Epithelial cell of proximal tubule (primary cell): Measurements from ENCODE around the gene GCK. TPM values are rescaled to one million over a fixed set of nuclear protein-coding genes. Genes with fewer than 3 reads are reported as not detected.

Source experiments
- DNase-seq: peaks from one replicate; pipeline ENCODE4 v3.0.0-alpha.2; 2011; ENCODE audit warnings: low read depth
- H3K4me3 ChIP-seq: 2 replicates; pipeline ENCODE4 v1.5.1; 2011; ENCODE audit warnings: low read depth, mild to moderate bottlenecking, low read length
- total RNA-seq: library from RNA; depleted of rRNA; stranded (reverse); fragments of >200 nt; gene quantifications from 2 replicates; pipeline ENCODE4 v1.2.3, GENCODE V29; 2015
- TF ChIP-seq, protein P1 (sequence below): conservative IDR thresholded peaks from 2 replicates; pipeline ENCODE4 v1.5.1; 2012; ENCODE audit warnings: low read depth, mild to moderate bottlenecking, low read length

Gene GCK
- total RNA-seq, 1 donor from 2014 or later = 1.0 TPM

DNA sequence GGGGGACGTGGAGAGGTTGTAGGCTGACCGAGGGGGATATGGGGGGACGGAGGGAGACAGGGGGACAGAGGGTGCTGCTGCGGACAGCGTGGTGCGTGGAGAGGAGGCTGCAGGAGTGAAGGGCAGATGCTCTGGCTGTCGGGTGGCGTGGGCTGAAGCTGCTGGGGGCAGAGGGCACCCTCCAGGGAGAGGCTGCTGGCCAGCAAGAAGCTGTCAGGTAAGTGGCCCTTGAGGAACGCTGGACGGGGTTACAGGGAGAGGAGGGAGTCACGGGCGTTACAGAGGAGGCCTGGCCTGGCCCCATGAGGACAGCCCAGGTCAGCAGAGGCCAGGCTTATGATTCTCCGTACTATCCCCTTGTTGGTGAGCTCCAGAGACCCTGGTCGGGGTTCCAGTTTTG lies 38.7 kb upstream of the GCK start:
- no peak for DNase-seq
- no peak overlapping the region for H3K4me3 ChIP-seq
- TF ChIP-seq, protein P1, sequence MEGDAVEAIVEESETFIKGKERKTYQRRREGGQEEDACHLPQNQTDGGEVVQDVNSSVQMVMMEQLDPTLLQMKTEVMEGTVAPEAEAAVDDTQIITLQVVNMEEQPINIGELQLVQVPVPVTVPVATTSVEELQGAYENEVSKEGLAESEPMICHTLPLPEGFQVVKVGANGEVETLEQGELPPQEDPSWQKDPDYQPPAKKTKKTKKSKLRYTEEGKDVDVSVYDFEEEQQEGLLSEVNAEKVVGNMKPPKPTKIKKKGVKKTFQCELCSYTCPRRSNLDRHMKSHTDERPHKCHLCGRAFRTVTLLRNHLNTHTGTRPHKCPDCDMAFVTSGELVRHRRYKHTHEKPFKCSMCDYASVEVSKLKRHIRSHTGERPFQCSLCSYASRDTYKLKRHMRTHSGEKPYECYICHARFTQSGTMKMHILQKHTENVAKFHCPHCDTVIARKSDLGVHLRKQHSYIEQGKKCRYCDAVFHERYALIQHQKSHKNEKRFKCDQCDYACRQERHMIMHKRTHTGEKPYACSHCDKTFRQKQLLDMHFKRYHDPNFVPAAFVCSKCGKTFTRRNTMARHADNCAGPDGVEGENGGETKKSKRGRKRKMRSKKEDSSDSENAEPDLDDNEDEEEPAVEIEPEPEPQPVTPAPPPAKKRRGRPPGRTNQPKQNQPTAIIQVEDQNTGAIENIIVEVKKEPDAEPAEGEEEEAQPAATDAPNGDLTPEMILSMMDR = no peak

DNA sequence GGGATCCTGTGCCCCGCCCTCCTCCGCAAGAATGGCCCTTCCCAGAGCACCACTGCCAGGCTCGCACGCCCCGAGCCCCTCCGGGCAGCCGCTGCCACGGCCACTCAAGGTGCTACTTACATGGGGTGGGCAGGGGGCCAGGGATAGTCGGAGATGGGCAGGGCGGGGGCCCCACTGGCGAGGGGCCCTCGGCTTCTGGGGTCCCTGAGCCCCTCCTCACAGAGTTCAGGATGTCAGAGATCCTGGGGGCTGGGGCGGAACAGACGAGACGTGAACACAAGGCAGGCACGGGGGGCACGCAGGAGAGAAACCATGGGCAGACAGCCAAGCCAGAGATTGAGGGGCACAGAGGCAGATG lies 37.1 kb upstream of the GCK start:
- H3K4me3 ChIP-seq = no peak overlapping the region
- TF ChIP-seq, protein P1 = no peak
- DNase-seq = no peak

DNA sequence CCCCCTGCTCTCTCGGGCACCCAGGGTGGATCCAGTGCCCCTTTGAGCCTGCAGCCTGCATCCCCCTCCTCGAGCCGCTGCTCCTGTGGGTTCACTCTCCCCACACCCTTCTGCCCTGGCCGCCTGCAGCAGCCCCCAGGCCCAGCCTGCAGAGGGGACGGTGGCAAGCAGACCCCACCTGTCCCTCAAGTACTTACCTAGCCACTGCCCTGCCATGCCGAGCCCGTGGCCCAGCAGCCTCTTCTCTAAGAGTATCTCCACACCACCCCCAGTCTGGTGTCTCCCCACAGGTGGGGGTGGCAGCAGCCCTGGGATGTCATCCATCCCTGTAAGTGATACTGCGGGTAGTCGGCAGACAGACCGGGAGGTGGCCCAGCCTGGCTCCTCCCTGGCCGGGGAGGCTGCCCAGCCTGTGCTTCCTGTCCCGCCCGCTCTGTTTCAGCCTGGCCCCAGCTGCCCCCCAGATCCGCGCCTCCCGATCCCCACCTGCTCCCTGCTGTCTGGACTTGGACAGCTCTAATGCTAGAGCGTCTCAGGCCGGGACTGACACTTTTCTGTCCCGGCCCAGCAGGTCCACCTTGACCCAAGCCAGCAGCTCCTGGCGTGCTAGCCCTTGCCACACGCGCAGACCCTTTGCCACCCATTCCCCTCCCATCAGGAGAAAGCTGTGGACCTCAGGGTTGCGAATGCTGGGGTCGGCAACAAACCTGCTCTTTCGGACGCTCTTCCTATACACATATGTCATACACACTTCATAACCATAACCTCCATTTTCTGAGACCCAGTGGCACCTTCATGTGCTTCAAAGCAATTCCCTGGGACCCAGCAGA lies 36.5 kb upstream of the GCK start:
- no peak for DNase-seq
- H3K4me3 ChIP-seq = no peak overlapping the region
- TF ChIP-seq, protein P1 = no peak

DNA sequence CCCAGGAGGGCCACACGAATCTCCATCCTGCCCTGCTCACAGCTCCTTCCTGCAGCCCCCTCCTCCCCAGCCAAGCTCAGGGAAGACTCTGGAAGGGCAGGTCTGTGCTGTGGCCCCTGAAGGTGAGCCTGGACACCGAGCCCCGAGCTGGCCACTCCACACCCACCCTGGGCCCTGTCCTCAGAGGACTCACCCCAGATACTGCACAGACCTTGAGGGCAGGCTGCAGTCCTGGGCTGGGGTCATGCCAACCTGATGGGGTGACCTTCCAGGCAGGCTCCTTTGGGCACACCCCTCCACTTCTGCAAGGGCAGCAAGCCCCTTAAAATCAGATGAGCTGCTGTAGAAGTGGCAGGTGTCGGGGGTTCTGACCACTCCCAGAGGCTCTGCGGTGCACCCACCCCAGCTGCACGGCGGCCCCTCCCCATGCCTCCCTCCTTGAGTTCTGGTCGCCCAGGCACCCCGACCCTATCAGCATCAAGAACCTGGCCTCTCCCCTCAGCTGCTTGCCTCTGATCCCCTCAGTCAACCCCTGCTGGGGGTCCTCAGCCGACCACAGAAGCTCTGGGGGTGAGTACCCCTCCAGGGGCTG lies 35.8 kb upstream of the GCK start:
- no peak for DNase-seq
- TF ChIP-seq, protein P1 = no peak
- H3K4me3 ChIP-seq = no peak overlapping the region

DNA sequence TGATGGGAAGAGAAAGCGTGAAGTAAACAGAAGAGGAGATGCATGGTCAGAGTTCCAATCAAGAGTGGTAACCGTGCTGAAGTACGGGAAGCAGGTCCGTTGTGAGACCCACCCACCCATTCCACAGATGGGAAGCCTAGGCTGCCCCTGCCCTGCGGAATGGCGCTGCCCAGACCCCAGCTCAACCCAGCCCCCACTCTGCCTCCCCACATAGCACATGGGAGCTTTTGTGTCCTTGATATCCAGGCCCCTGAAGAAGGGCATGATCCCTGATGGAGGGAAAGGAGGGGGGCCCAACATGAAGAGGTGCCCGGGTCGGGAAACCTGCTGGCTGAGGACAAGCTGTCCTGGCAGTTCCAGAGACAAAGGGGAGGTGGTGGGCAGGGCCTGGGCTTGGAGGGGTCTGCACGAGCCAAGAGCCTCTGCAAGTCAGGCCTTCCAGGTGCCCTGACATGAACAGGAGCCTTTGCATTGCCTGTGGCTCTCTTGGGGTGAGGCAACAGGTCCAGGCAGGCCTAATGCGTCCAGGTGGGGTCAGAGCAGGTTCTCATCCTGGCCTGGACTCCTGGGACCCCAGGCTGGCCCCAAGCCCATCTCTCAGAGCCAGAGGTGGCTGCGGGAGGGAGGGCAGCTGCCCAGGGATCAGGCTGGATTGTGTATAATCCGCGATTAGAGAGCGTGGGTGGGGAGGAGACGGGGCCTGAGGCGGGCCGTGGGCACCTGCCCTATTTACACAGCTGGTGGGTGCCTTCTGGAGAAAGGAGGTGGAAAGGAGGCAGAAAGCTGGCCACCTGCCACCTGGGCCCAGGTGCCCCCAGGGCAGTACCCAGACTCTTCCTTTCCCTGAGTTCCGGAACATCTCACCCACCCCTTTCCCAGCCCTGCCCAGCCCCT lies 35.1 kb upstream of the GCK start:
- H3K4me3 ChIP-seq = no peak overlapping the region
- TF ChIP-seq, protein P1 = no peak
- no peak for DNase-seq

DNA sequence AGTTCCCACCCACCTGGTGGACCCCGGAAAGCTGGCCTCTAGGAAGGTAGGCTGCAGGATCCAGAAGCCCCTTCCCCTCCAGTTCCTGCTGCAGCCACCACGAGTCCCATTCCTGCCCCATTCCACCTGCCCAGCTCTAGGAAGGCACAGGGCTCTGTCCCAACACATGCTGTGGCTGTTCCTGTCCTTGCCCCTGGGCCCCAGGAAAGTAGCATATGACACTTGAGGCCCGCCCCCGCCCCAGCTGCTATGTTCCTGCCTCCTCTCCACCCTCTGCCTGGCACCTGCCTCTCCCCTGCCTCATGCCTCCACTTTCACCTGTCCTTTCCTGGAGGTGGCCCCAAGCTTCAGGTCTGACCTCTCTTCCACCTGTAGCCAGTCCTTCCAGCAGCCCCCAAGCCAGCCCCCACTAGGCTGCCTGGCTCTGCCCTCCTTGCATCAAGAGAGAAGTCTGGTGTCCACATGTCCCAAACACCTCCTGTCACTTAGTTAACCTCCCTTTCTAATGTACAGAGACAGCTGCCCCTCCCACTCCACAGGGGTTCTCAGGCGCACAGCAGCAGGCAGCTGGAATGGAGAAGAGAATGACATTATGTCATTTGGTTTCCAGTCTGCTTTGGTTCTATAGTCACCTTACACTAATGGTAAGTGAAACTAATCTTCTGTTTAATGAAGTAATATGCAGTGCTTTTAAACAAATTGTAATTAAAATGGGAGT lies 34.3 kb upstream of the GCK start:
- no peak overlapping the region for H3K4me3 ChIP-seq
- DNase-seq = no peak
- TF ChIP-seq, protein P1 = no peak
